B cell (primary cell): ENCODE data around the gene ZNRF4. TPM values are rescaled to one million over a fixed set of nuclear protein-coding genes. Genes with fewer than 3 reads are reported as not detected.

ENCODE experiments used
- ATAC-seq: fragments of 200-7000 bp; cut with Tn5 transposase; one replicate; pipeline ENCODE4 v1.10.0; 2021; ENCODE audit warnings: low read depth, mild to moderate bottlenecking, moderate number of reproducible peaks, moderate library complexity
- CTCF ChIA-PET: fragments of 350-600 bp; sonication (Branson Sonifier 250); formaldehyde crosslinking; loops from one replicate; lab custom pipeline; 2021; ENCODE audit warnings: antibody characterized with exemption, inconsistent platforms; lab: Charles Lee
- POLR2A ChIA-PET: fragments of 350-600 bp; sonication (Branson Sonifier 250); formaldehyde crosslinking; loops from one replicate; lab custom pipeline; 2021; ENCODE audit warnings: antibody characterized with exemption; lab: Charles Lee
- DNase-seq: peaks from one replicate; pipeline ENCODE4 v3.0.0; 2013
- H2AFZ ChIP-seq: 2 replicates; pipeline ENCODE4 v1.6.1; 2012; ENCODE audit warnings: mild to moderate bottlenecking, low read depth, low read length; ENCODE audit not compliant: insufficient read depth, poor library complexity, severe bottlenecking
- H3K27ac ChIP-seq, 2 donors: 1 replicate in 1 of 2; 2 replicates in 1 of 2; pipeline ENCODE4 v1.5.1; 2012 to 2013; ENCODE audit warnings: low read length in 2 of 2, mild to moderate bottlenecking in 2 of 2, moderate library complexity in 1 of 2
- H3K27me3 ChIP-seq, 4 experiments: fragments of 200-600 bp in 1 of 4; sonication (generic) in 1 of 4; replicated peaks in 1 of 4; 1 replicate in 2 of 4; 2 replicates in 2 of 4; pipeline versions ENCODE4 v1.6.1 to v1.7.0; 2013 to 2016; ENCODE audit warnings: low read length in 3 of 4, mild to moderate bottlenecking in 2 of 4, mixed read lengths in 1 of 4, moderate library complexity in 1 of 4; ENCODE audit not compliant: insufficient read depth in 4 of 4, control insufficient read depth in 3 of 4; ENCODE audit errors: control extremely low read depth in 1 of 4
- H3K36me3 ChIP-seq, 2 experiments: replicated peaks in 1 of 2; 1 replicate in 1 of 2; 2 replicates in 1 of 2; pipeline versions ENCODE4 v1.6.1 to v1.7.1; 2013; ENCODE audit warnings: low read length in 1 of 2; ENCODE audit not compliant: insufficient read depth in 2 of 2, control insufficient read depth in 1 of 2; ENCODE audit errors: control extremely low read depth in 1 of 2, extremely low read depth in 1 of 2
- H3K4me1 ChIP-seq, 2 donors: fragments of 200-600 bp in 1 of 2; sonication (generic) in 1 of 2; 1 replicate in 1 of 2; 2 replicates in 1 of 2; pipeline versions ENCODE4 v1.5.1 to v1.6.1; 2013 to 2017; ENCODE audit warnings: low read length in 2 of 2; ENCODE audit not compliant: control insufficient read depth in 2 of 2, insufficient read depth in 2 of 2
- H3K4me2 ChIP-seq: replicated peaks from 2 replicates; pipeline ENCODE3; 2012; ENCODE audit warnings: mild to moderate bottlenecking, low read depth, low read length; ENCODE audit not compliant: poor library complexity, severe bottlenecking
- H3K4me3 ChIP-seq, 5 experiments: fragments of 200-600 bp in 1 of 5; sonication (generic) in 1 of 5; 1 replicate in 3 of 5; 2 replicates in 2 of 5; pipeline versions ENCODE4 v1.5.1 to v1.7.0; 2011 to 2016; ENCODE audit warnings: low read length in 4 of 5, mild to moderate bottlenecking in 4 of 5, low read depth in 2 of 5, control low read depth in 1 of 5, moderate library complexity in 1 of 5; ENCODE audit not compliant: insufficient read depth in 1 of 5; ENCODE audit errors: control extremely low read depth in 1 of 5, extremely low read depth in 1 of 5
- H3K79me2 ChIP-seq: fragments of 200-600 bp; sonication (generic); one replicate; pipeline ENCODE4 v1.6.0; 2016; ENCODE audit warnings: low read length; ENCODE audit not compliant: control insufficient read depth, insufficient read depth
- H3K9ac ChIP-seq: fragments of 200-600 bp; sonication (generic); 2 replicates; pipeline ENCODE4 v1.6.1; 2017; ENCODE audit warnings: mild to moderate bottlenecking, low read length, moderate library complexity
- H3K9me3 ChIP-seq, 3 donors: one replicate each; pipeline versions ENCODE4 v1.6.1 to v1.7.1; 2013; ENCODE audit warnings: low read length in 2 of 3; ENCODE audit not compliant: control insufficient read depth in 2 of 3, insufficient read depth in 1 of 3; ENCODE audit errors: control extremely low read depth in 1 of 3
- H4K20me1 ChIP-seq: 2 replicates; pipeline ENCODE4 v1.6.0; 2012; ENCODE audit warnings: mild to moderate bottlenecking, low read length; ENCODE audit not compliant: insufficient read depth, control insufficient read depth, poor library complexity, severe bottlenecking
- H3K27ac Mint-ChIP-seq: one replicate; pipeline ENCODE4 v1.8.0; 2021; ENCODE audit warnings: mixed read lengths
- H3K27me3 Mint-ChIP-seq: one replicate; pipeline ENCODE4 v1.8.0; 2021; ENCODE audit warnings: mixed read lengths
- H3K4me1 Mint-ChIP-seq: one replicate; pipeline ENCODE4 v1.8.0; 2021; ENCODE audit warnings: mixed read lengths
- H3K4me3 Mint-ChIP-seq: one replicate; pipeline ENCODE4 v1.8.0; 2021; ENCODE audit warnings: mixed read lengths
- H3K9me3 Mint-ChIP-seq: one replicate; pipeline ENCODE4 v1.8.0; 2022; ENCODE audit warnings: mixed read lengths; ENCODE audit not compliant: insufficient read depth
- CTCF ChIP-seq: fragments of 200-600 bp; IDR thresholded peaks from one replicate; pipeline ENCODE4 v1.8.0; 2022; ENCODE audit warnings: antibody characterized with exemption, mild to moderate bottlenecking
- EZH2 ChIP-seq: IDR thresholded peaks from 2 replicates; pipeline ENCODE4 v1.6.1; 2012; ENCODE audit warnings: borderline replicate concordance, low read depth, mild to moderate bottlenecking, moderate library complexity, low read length; ENCODE audit not compliant: insufficient read depth, poor library complexity, severe bottlenecking
- WGBS: methylation state at CpG from one replicate; pipeline ENCODE4 v1.1.5; 2013; ENCODE audit warnings: missing lambda C conversion rate; ENCODE audit not compliant: insufficient coverage; 5-methylcytosine and 5-hydroxymethylcytosine counted together
- intact Hi-C: fragments of 100-400 bp; cut with micrococcal nuclease; formaldehyde crosslinking; loops from one replicate; pipeline ENCODE4 v1.10.0; 2022
- polyA plus RNA-seq: library from polyadenylated mRNA; depleted of rRNA; stranded (reverse); fragments of >200 nt; gene quantifications from 2 replicates; pipeline ENCODE4 v1.2.3, GENCODE V29; 2012
- total RNA-seq, 2 donors: library from RNA; stranded (reverse); fragments of 120-200 nt in 1 of 2; gene quantifications; 1 replicate in 1 of 2; 2 replicates in 1 of 2; pipeline versions ENCODE4 v1.2.3 to v1.2.4, GENCODE V29; 2013 to 2022

The ZNRF4 gene
- total and polyA plus RNA-seq, 2 donors (not counting 1 experiment from before 2014, with no cell fraction given): not detected

- H3K27me3 Mint-ChIP-seq: peaks cover 50% of the 10 kb centered on the region
- no peak overlapping the region for H2AFZ ChIP-seq
- no peak overlapping the region for H3K27ac Mint-ChIP-seq
- intact Hi-C loops: no loop called here
- H3K9me3 ChIP-seq: peaks cover 0 to 7% (median 0%) of the 10 kb centered on the region in 3 donors
- ATAC-seq: no peak
- no peak overlapping the region for H3K4me3 Mint-ChIP-seq
- H3K4me2 ChIP-seq: no peak overlapping the region
- CTCF ChIA-PET: no interaction called here
- no peaks in the 10 kb centered on the region for H3K36me3 ChIP-seq
- H3K27me3 ChIP-seq: peaks cover 0 to 40% (median 7%) of the 10 kb centered on the region in 4 experiments
- peaks cover 1% of the 10 kb centered on the region for H3K9me3 Mint-ChIP-seq
- WGBS: 15% methylated on average over 25 of the region's 31 CpGs
- POLR2A ChIA-PET: no interaction called here
- H3K4me1 Mint-ChIP-seq: no peaks in the 10 kb centered on the region
- no peak for DNase-seq
- no peaks in the 10 kb centered on the region for H3K4me1 ChIP-seq
- TF ChIP-seq EZH2 (no peak), CTCF (no peak)
- no peak overlapping the region for H3K9ac ChIP-seq
- H4K20me1 ChIP-seq: no peaks in the 10 kb centered on the region
- no peak overlapping the region for H3K27ac ChIP-seq
- H3K79me2 ChIP-seq: no peaks in the 10 kb centered on the region
- no peak overlapping the region for H3K4me3 ChIP-seq
These were observed 37.6 kb downstream of the ZNRF4 start for GRCh38 chr19:5492635-5493409.

GRCh38 chr19:5494773-5495172 is 39.6 kb downstream of the ZNRF4 start:
- TF ChIP-seq EZH2 (no peak), CTCF (no peak)
- Histone ChIP-seq H3K4me3 (no peak overlapping the region), H3K79me2 (no peaks in the 10 kb centered on the region), H3K27me3 (peaks cover 0 to 47% (median 11%) of the 10 kb centered on the region in 4 experiments), H3K4me2 (no peak overlapping the region), H2AFZ (no peak overlapping the region), H3K9me3 (peaks cover 0 to 22% (median 0%) of the 10 kb centered on the region in 3 donors), H3K36me3 (no peaks in the 10 kb centered on the region), H3K4me1 (no peaks in the 10 kb centered on the region), H4K20me1 (no peaks in the 10 kb centered on the region), H3K27ac (no peak overlapping the region), H3K9ac (no peak overlapping the region)
- Mint-ChIP-seq H3K4me1 (no peaks in the 10 kb centered on the region), H3K27ac (no peak overlapping the region), H3K27me3 (peaks cover 48% of the 10 kb centered on the region), H3K9me3 (peaks cover 4% of the 10 kb centered on the region), H3K4me3 (no peak overlapping the region)
- WGBS: 69% methylated on average over 7 of the region's 11 CpGs
- intact Hi-C loops: no loop called here
- CTCF ChIA-PET: no interaction called here
- no peak for ATAC-seq
- DNase-seq: no peak
- POLR2A ChIA-PET: no interaction called here
